ENCODE measurements around the gene MICAL2. TPM values are rescaled to one million over a fixed set of nuclear protein-coding genes. Genes with fewer than 3 reads are reported as not detected.

MICAL2 gene
- total RNA-seq, 1 donor from 2014 or later, result 367 TPM

DNA sequence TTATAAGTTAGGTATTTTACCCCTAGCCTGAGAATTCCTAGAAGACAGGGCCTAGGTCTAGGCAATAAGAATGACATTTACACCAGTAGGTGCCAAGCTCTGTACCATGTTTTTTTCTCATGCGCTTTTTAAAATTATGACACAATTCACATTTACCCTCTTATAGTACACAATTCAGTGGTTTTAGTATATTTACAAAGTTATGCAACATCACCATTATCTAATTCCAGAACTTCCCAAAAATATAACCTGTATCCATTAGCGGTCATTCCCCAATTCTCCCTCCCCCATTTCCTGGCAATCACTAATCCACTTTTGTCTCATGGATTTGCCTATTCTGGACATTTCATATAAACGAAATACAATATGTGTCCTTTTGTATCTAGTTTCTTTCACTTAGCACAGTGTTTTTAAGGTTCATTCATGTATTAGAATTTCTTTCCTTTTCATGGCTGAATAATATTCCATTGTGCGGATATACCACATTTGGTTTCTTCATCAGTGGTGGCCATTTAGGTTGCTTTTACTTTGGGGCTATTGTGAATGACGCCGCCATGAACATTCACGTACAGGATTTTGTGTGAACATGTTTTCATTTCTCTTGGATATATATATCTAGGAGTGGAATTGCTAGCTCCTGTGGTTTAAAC is 92.4 kb downstream of the MICAL2 start:
- Histone ChIP-seq H3K27me3 (ENCODE audit: control insufficient read depth, insufficient read depth, low read length) (no peaks in the 10 kb centered on the region), H3K36me3 (ENCODE audit: control insufficient read depth, insufficient read depth, low read length) (peaks cover 2% of the 10 kb centered on the region), H3K4me3 (ENCODE audit: low read depth, low read length) (no peak overlapping the region)
- TF ChIP-seq, protein P1, sequence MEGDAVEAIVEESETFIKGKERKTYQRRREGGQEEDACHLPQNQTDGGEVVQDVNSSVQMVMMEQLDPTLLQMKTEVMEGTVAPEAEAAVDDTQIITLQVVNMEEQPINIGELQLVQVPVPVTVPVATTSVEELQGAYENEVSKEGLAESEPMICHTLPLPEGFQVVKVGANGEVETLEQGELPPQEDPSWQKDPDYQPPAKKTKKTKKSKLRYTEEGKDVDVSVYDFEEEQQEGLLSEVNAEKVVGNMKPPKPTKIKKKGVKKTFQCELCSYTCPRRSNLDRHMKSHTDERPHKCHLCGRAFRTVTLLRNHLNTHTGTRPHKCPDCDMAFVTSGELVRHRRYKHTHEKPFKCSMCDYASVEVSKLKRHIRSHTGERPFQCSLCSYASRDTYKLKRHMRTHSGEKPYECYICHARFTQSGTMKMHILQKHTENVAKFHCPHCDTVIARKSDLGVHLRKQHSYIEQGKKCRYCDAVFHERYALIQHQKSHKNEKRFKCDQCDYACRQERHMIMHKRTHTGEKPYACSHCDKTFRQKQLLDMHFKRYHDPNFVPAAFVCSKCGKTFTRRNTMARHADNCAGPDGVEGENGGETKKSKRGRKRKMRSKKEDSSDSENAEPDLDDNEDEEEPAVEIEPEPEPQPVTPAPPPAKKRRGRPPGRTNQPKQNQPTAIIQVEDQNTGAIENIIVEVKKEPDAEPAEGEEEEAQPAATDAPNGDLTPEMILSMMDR (IDR thresholded peaks at IDR 0.05; ENCODE audit: insufficient read depth, low read length, poor library complexity, severe bottlenecking), result no peak
- no peak for DNase-seq (ENCODE audit: low read depth)

DNA sequence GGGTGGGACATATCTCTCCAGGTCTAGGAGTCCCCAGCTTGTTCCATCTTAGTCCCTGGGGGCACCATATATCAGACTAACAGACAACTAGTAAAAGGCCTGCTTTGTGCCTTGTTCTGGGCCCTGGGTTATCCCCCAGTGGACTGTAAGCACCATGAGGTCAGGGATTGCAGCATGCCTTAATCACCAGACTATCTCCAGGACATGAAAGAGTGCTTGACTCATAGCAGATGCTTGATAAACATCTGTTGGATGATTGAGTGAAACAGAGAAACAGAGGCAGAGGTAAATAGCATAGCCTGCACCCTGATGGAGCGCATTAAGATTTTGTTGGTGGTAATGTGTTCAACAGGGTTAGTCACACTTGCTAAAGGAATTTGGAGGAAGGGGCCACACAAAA is 94.1 kb downstream of the MICAL2 start:
- no peak for DNase-seq (ENCODE audit: low read depth)
- Histone ChIP-seq H3K4me3 (ENCODE audit: low read depth, low read length) (no peak overlapping the region), H3K27me3 (ENCODE audit: control insufficient read depth, insufficient read depth, low read length) (no peaks in the 10 kb centered on the region), H3K36me3 (ENCODE audit: control insufficient read depth, insufficient read depth, low read length) (peaks cover 4% of the 10 kb centered on the region)
- TF ChIP-seq, protein P1 (IDR thresholded peaks at IDR 0.05; ENCODE audit: insufficient read depth, low read length, poor library complexity, severe bottlenecking), result no peak

DNA sequence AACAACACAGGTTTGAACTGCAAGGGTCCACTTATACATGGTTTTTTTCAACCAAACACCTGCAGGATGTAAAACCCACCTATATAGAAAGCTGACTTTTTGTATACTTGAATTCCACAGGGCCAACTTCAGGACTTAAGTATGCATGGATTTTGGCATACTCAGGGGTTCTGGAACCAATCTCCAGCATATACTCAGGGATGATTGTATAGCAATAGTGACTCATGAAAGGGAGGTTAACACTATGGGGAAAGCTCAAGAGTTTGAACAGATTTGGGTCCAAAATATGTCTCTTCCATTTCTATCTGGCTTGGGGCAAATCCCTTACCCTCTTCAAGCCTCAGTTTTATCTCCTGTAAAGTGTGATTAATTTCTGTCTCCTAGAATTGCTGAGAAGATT is 94.9 kb downstream of the MICAL2 start:
- DNase-seq (ENCODE audit: low read depth), result no peak
- Histone ChIP-seq H3K4me3 (ENCODE audit: low read depth, low read length) (no peak overlapping the region), H3K36me3 (ENCODE audit: control insufficient read depth, insufficient read depth, low read length) (peaks cover 4% of the 10 kb centered on the region), H3K27me3 (ENCODE audit: control insufficient read depth, insufficient read depth, low read length) (no peaks in the 10 kb centered on the region)
- TF ChIP-seq, protein P1 (IDR thresholded peaks at IDR 0.05; ENCODE audit: insufficient read depth, low read length, poor library complexity, severe bottlenecking), result no peak

DNA sequence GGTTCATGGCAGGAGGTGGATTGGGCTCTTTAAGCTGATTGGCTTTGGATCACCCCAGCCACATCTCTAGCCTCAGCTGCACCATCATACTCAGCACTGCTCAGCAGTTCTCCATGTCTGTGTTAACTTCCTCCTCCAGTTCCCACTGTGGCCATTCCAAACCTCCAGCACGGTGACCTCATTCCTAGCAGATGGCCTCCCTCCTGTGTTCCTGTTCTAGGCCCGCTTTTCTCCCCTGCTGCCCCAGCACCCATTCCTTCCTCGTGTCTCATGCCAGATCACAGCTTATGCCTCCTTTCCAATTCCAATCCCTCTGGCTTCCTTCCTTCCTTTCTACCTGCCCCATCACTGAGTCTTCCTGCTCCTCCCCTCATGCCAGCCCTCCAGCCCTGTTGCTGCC is 96.1 kb downstream of the MICAL2 start:
- Histone ChIP-seq H3K4me3 (ENCODE audit: low read depth, low read length) (no peak overlapping the region), H3K36me3 (ENCODE audit: control insufficient read depth, insufficient read depth, low read length) (peaks cover 4% of the 10 kb centered on the region), H3K27me3 (ENCODE audit: control insufficient read depth, insufficient read depth, low read length) (no peaks in the 10 kb centered on the region)
- no peak for DNase-seq (ENCODE audit: low read depth)
- TF ChIP-seq, protein P1 (IDR thresholded peaks at IDR 0.05; ENCODE audit: insufficient read depth, low read length, poor library complexity, severe bottlenecking), result no peak

DNA sequence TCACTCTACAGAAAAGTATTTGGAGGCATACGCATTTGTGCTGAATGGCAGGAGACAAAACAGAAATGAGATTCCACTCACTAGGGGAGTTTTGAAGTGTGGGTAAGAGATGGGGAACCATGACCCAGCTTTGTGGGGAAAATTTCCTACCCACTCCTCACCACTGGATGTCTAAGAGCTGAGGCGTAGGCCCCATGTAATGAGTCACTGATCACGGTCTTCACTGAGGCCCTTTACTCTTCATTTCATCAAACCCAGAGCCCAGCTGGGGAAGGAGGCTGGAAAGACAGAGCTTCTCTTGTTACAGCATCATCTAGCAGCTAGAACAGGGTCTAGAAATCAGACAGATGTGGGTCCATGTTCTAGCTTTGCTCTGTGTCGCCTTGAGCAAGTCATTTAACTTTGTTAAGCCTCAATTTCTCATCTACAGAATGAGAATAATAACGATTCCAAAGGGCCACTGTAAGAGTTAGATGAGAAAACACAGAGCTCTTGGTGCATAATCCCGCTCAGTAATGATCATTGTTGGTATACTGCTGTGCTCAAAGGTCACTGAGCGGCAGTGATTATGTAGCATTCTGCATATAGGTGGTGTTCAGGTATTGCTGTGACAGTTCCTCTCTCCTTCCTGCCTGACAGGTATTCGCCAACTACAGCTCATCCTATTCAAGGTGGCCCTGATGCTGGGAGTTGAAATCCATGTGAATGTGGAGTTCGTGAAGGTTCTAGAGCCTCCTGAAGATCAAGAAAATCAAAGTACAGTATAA is 97.2 kb downstream of the MICAL2 start:
- peak; percentile 61 for DNase-seq (ENCODE audit: low read depth)
- Histone ChIP-seq H3K27me3 (ENCODE audit: control insufficient read depth, insufficient read depth, low read length) (no peaks in the 10 kb centered on the region), H3K36me3 (ENCODE audit: control insufficient read depth, insufficient read depth, low read length) (peaks cover 4% of the 10 kb centered on the region), H3K4me3 (ENCODE audit: low read depth, low read length) (no peak overlapping the region)
- TF ChIP-seq, protein P1 (IDR thresholded peaks at IDR 0.05; ENCODE audit: insufficient read depth, low read length, poor library complexity, severe bottlenecking), result no peak
